ENCODE results near the gene PTOV1.

The PTOV1 gene

DNA sequence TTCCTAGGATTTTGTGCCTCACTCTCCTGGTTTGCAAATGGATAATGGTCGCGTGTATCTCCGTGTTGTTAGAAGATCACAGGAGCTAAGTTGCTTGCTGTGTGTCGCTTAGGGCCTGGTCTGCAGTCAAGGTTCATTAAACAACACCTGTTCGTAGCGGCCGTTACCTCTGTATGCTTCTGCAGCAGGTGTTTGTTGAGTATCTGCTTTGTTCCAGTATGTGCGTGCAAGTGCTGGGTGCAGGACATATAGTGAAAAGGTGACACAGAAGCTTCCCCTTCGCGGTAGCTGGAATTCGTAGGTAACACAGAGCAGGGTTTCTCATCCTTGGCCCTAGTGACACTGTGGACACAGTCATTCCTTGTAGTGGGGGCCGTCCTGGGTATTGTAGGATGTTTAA is 27.5 kb upstream of the PTOV1 start:
- TF ChIP-seq, protein P1, sequence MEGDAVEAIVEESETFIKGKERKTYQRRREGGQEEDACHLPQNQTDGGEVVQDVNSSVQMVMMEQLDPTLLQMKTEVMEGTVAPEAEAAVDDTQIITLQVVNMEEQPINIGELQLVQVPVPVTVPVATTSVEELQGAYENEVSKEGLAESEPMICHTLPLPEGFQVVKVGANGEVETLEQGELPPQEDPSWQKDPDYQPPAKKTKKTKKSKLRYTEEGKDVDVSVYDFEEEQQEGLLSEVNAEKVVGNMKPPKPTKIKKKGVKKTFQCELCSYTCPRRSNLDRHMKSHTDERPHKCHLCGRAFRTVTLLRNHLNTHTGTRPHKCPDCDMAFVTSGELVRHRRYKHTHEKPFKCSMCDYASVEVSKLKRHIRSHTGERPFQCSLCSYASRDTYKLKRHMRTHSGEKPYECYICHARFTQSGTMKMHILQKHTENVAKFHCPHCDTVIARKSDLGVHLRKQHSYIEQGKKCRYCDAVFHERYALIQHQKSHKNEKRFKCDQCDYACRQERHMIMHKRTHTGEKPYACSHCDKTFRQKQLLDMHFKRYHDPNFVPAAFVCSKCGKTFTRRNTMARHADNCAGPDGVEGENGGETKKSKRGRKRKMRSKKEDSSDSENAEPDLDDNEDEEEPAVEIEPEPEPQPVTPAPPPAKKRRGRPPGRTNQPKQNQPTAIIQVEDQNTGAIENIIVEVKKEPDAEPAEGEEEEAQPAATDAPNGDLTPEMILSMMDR (IDR thresholded peaks at IDR 0.05; ENCODE audit: insufficient read depth, low read length, poor library complexity, severe bottlenecking), result no peak
- no peak for TF ChIP-seq EZH2phosphoT487 (conservative IDR thresholded peaks at IDR 0.05; ENCODE audit: low read length)
- Histone ChIP-seq H3K4me3 (ENCODE audit: insufficient read depth, low read length, poor library complexity, severe bottlenecking) (no peak overlapping the region), H3K9ac (ENCODE audit: low read length) (peak overlapping the region; percentile 38; the same call in 1 of the 2 replicates), H3F3A (ENCODE audit: insufficient read depth) (peaks cover 19% of the 10 kb centered on the region), H4K20me1 (ENCODE audit: low read depth, low read length) (no peaks in the 10 kb centered on the region), H3K9me3 (ENCODE audit: insufficient read depth, low read length) (no peaks in the 10 kb centered on the region), H3K9me2 (replicated peaks; ENCODE audit: insufficient read depth, low read length) (no peaks in the 10 kb centered on the region), H3K36me3 (ENCODE audit: low read length) (no peaks in the 10 kb centered on the region), H2AFZ (ENCODE audit: low read depth, low read length, severe bottlenecking) (no peak overlapping the region), H3K27me3 (ENCODE audit: low read length) (no peaks in the 10 kb centered on the region), H3K79me2 (ENCODE audit: insufficient read depth, low read length) (peaks cover 57% of the 10 kb centered on the region), H3K4me2 (ENCODE audit: low read depth, low read length, poor library complexity, severe bottlenecking) (peak overlapping the region; percentile 54), H3K27ac (ENCODE audit: low read depth, low read length) (peak overlapping the region; percentile 88)

DNA sequence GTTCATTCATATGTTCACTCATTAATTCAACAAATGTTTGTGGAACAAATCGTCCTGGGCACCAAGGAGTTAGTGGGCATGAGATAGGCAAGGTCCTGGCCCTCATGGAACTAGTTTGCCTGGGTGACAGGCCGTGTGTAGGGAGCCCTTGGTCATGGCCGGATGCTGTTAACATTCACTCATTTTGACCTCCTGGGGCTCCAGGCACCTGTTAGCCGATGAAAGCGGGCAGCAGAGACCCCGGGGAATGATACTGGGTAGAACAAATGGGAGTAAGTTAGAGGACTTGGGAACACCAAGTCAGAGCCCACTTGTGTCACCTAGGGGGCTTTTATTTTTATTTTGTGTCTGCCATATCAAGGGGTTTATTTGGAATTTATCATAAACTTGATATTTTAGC is 26.3 kb upstream of the PTOV1 start:
- Histone ChIP-seq H3K4me2 (ENCODE audit: low read depth, low read length, poor library complexity, severe bottlenecking) (no peak overlapping the region), H3K79me2 (ENCODE audit: insufficient read depth, low read length) (peaks cover 45% of the 10 kb centered on the region), H3K9me3 (ENCODE audit: insufficient read depth, low read length) (no peaks in the 10 kb centered on the region), H3K4me3 (ENCODE audit: insufficient read depth, low read length, poor library complexity, severe bottlenecking) (no peak overlapping the region), H3F3A (ENCODE audit: insufficient read depth) (peaks cover 19% of the 10 kb centered on the region), H3K9ac (ENCODE audit: low read length) (no peak overlapping the region), H2AFZ (ENCODE audit: low read depth, low read length, severe bottlenecking) (no peak overlapping the region), H3K36me3 (ENCODE audit: low read length) (no peaks in the 10 kb centered on the region), H3K27ac (ENCODE audit: low read depth, low read length) (peak overlapping the region; percentile 88), H3K9me2 (replicated peaks; ENCODE audit: insufficient read depth, low read length) (no peaks in the 10 kb centered on the region), H3K27me3 (ENCODE audit: low read length) (no peaks in the 10 kb centered on the region), H4K20me1 (ENCODE audit: low read depth, low read length) (no peaks in the 10 kb centered on the region)
- TF ChIP-seq, protein P1 (IDR thresholded peaks at IDR 0.05; ENCODE audit: insufficient read depth, low read length, poor library complexity, severe bottlenecking), result no peak
- TF ChIP-seq EZH2phosphoT487 (conservative IDR thresholded peaks at IDR 0.05; ENCODE audit: low read length), result no peak

DNA sequence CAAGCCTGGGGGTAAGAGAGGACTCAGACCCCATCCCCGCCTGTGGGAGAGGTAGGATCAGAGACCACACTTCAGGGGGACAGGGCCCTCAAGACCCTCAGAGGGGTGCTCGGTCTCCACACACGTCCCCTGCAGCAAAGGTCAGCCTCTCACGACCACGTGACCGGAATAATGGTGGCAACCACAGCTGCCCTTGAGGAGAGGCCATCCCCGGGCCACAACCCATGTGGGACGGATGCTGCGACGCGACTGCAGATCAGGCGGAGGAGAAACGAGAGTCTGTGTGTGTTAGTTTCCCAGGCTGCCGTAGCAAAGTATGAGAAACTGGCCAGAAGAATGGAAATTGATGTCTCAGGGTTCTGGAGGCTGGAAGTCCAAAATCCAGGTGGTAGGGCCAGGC is 23.9 kb upstream of the PTOV1 start:
- H3K27me3 ChIP-seq (ENCODE audit: low read length), result no peaks in the 10 kb centered on the region
- H3K79me2 ChIP-seq (ENCODE audit: insufficient read depth, low read length), result peaks cover 31% of the 10 kb centered on the region
- H3K4me3 ChIP-seq (ENCODE audit: insufficient read depth, low read length, poor library complexity, severe bottlenecking), result no peak overlapping the region
- H3K36me3 ChIP-seq (ENCODE audit: low read length), result no peaks in the 10 kb centered on the region
- no peak overlapping the region for H3K27ac ChIP-seq (ENCODE audit: low read depth, low read length)
- H3K4me2 ChIP-seq (ENCODE audit: low read depth, low read length, poor library complexity, severe bottlenecking), result no peak overlapping the region
- peaks cover 10% of the 10 kb centered on the region for H3F3A ChIP-seq (ENCODE audit: insufficient read depth)
- no peaks in the 10 kb centered on the region for H4K20me1 ChIP-seq (ENCODE audit: low read depth, low read length)
- H2AFZ ChIP-seq (ENCODE audit: low read depth, low read length, severe bottlenecking), result no peak overlapping the region
- no peaks in the 10 kb centered on the region for H3K9me3 ChIP-seq (ENCODE audit: insufficient read depth, low read length)
- TF ChIP-seq EZH2phosphoT487 (conservative IDR thresholded peaks at IDR 0.05; ENCODE audit: low read length), result no peak
- TF ChIP-seq, protein P1 (IDR thresholded peaks at IDR 0.05; ENCODE audit: insufficient read depth, low read length, poor library complexity, severe bottlenecking), result no peak
- H3K9ac ChIP-seq (ENCODE audit: low read length), result no peak overlapping the region
- no peaks in the 10 kb centered on the region for H3K9me2 ChIP-seq (replicated peaks; ENCODE audit: insufficient read depth, low read length)

Data from SU-DHL-6 (cell line).